PFSK-1 (cell line): ENCODE measurements around the gene CCDC24.

ENCODE experiments used
- FOXP2 ChIP-seq: optimal IDR thresholded peaks from 2 replicates; pipeline ENCODE3; 2011; ENCODE audit warnings: borderline replicate concordance, control low read depth, inconsistent platforms; ENCODE audit not compliant: insufficient read depth; ENCODE audit errors: extremely low read length, extremely low read depth
- POLR2AphosphoS5 ChIP-seq: IDR thresholded peaks from 2 replicates; pipeline ENCODE4 v1.6.1; 2012; ENCODE audit warnings: low read depth, mild to moderate bottlenecking, control low read depth, low read length, moderate library complexity
- REST ChIP-seq, 2 experiments: IDR thresholded peaks; 2 replicates each; pipeline versions ENCODE4 v1.6.1 to v1.8.0; 2011 to 2012; ENCODE audit warnings: low read depth in 2 of 2, low read length in 2 of 2, control low read depth in 1 of 2, inconsistent platforms in 1 of 2, mild to moderate bottlenecking in 1 of 2, moderate library complexity in 1 of 2; ENCODE audit not compliant: insufficient read depth in 1 of 2
- SIN3A ChIP-seq: IDR thresholded peaks from 2 replicates; pipeline ENCODE4 v1.6.1; 2012; ENCODE audit warnings: mild to moderate bottlenecking, low read length, moderate library complexity, borderline replicate concordance; ENCODE audit not compliant: insufficient read depth
- TAF1 ChIP-seq: IDR thresholded peaks from 2 replicates; pipeline ENCODE4 v1.6.1; 2012; ENCODE audit warnings: low read length, control low read depth, borderline replicate concordance; ENCODE audit not compliant: insufficient read depth

CCDC24 gene

DNA sequence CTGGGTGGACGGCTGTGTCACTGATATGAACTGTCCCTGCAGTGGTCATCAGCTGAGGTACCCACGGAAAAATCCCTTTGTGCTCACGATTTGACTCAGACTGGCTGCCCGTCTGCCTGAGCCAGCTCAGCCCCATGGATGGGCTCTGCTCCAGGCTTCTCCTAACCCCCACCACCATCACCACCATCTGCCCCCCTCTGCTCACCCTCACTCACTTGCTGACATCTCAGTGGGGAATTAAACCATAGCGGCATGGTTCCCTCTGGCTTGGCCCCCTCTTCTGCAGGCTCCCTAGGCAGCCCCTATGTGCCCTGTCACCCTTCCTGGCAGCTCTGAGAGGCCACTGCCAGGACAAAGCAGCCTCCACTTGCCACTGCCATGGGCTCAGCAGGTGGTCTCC, 22.6 kb downstream of the CCDC24 start:
- TF ChIP-seq POLR2AphosphoS5 (no peak), SIN3A (no peak), TAF1 (no peak), REST (IDR thresholded peaks at IDR 0.05; ENCODE audit: insufficient read depth in 1 of 2, low read depth in 2 of 2, low read length in 2 of 2) (no peak), FOXP2 (no peak)

GRCh38 chr1:44014365-44015104, 23.1 kb downstream of the CCDC24 start:
- no peak for TF ChIP-seq SIN3A
- no peak for TF ChIP-seq FOXP2
- TF ChIP-seq POLR2AphosphoS5 = no peak
- TF ChIP-seq TAF1 = no peak
- no peak for TF ChIP-seq REST (IDR thresholded peaks at IDR 0.05; ENCODE audit: insufficient read depth in 1 of 2, low read depth in 2 of 2, low read length in 2 of 2)

GRCh38 chr1:44015206-44015605, 23.8 kb downstream of the CCDC24 start:
- no peak for TF ChIP-seq REST (IDR thresholded peaks at IDR 0.05; ENCODE audit: insufficient read depth in 1 of 2, low read depth in 2 of 2, low read length in 2 of 2)
- no peak for TF ChIP-seq SIN3A
- TF ChIP-seq POLR2AphosphoS5 = no peak
- TF ChIP-seq TAF1 = no peak
- TF ChIP-seq FOXP2 = no peak

- no peak for TF ChIP-seq POLR2AphosphoS5
- no peak for TF ChIP-seq REST (IDR thresholded peaks at IDR 0.05; ENCODE audit: insufficient read depth in 1 of 2, low read depth in 2 of 2, low read length in 2 of 2)
- TF ChIP-seq FOXP2 = no peak
- no peak for TF ChIP-seq TAF1
- TF ChIP-seq SIN3A = no peak
Observed at GRCh38 chr1:44016041-44016889, 24.9 kb downstream of the CCDC24 start.
